GM18499 (cell line): Measurements from ENCODE around the gene RNLS.

Source experiments
- ATAC-seq: cut with Tn5 transposase; IDR thresholded peaks from one replicate; pipeline ENCODE4 v1.9.1; 2021; ENCODE audit warnings: moderate number of reproducible peaks; ENCODE audit not compliant: insufficient read depth, unreplicated experiment

RNLS gene

GRCh38 chr10:88274286-88274685 lies 308.8 kb downstream of the RNLS start:
- ATAC-seq: no peak

- ATAC-seq: no peak
Measured at GRCh38 chr10:88273567-88273966, 309.6 kb downstream of the RNLS start.

DNA sequence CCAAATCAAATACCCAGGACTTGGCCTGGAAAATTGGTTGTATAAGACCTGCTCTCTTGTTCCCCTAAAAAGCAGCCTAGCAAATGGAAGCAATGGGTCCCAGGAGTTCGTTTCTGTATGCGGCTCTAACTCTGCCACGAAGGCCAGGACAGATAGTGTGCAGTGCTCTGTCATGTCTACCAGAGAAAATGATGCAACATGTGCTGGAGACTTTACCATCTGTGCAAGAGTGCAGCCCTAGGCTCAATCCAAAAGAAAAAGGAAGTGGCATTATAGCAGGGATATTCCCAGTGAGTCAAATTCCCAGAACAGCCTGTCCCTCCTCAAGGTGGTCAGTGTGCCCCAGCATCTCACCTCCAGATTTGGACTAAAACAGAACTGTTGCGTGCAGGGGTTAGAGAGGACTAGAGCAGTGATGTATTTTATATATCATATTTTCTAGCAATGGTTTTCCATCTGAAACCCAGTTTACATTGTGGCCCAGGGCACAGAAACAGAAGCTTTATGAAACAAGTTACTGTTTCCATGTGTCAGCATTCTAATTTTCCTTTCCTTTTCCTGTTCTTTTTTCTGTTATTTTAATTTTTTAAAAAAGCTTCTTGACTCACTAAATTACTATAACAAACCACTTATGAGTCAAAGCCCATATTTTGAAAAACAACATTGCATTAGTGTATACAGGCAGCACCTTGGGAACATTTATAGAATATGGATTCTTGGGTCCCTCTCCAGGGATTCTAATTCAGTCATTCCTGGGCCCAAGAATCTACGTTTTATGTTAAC lies 311.2 kb downstream of the RNLS start:
- ATAC-seq: no peak

DNA sequence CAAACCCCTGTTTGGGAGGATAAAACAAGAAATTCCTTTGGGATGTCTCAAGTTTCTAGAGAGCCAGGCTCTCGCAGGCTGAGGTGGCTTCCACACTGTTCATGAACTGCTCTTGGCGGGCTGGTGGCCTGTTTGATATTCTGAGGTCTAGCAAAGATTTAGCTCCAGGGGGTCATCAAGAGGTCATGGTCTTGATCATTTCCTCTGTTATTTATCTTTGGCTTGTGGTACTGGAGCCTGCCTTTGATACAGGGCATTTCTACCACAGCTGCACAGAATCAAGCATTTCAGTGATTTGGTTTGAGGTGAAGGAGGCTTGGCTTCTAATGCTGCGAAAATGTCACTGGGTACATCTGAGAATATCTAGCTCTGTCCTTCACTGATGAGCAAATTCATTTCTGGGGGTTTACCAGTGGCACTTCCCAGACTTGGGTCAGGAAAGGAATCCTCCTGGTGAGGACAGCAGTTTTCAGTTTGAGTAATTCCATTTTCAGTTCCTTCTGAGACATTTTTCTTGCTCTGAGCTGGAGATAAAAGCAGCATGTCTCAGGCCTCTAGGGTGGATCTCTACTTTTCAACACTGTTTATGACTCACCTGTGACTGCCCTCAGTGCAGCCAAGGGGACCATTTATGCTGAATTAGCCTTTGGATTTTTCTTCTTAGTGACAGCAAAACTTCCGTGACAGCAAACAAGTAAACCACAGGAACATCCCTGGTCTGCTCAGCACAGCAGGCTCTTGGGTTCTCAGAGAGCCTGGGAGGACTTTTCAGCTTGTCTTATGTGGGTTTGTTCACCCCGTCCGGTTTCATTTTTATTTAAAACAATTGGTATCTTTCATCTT lies 312.0 kb downstream of the RNLS start:
- ATAC-seq: peak; percentile 76

- no peak for ATAC-seq
Measured at GRCh38 chr10:88270061-88270808, 312.9 kb downstream of the RNLS start.

- no peak for ATAC-seq
Measured at GRCh38 chr10:88262591-88263234, 320.4 kb downstream of the RNLS start.

DNA sequence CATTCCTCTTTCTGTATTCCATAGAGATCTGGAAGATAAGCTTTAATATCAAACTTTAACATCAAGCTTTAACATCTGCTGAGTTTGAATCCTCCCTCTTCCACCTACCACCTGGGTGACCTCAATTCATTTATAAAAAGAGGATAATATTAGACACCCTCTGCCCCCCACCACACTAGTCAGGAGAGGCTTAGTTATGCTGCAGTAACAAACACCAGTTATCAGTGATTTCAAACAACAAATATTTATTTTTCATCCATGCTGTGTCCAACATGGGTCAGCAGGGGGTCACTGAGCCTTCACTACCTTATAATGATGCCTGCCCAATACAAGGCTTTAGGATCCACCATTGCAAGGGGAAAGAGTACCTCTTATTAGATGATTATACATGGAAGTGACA lies 322.0 kb downstream of the RNLS start:
- no peak for ATAC-seq

DNA sequence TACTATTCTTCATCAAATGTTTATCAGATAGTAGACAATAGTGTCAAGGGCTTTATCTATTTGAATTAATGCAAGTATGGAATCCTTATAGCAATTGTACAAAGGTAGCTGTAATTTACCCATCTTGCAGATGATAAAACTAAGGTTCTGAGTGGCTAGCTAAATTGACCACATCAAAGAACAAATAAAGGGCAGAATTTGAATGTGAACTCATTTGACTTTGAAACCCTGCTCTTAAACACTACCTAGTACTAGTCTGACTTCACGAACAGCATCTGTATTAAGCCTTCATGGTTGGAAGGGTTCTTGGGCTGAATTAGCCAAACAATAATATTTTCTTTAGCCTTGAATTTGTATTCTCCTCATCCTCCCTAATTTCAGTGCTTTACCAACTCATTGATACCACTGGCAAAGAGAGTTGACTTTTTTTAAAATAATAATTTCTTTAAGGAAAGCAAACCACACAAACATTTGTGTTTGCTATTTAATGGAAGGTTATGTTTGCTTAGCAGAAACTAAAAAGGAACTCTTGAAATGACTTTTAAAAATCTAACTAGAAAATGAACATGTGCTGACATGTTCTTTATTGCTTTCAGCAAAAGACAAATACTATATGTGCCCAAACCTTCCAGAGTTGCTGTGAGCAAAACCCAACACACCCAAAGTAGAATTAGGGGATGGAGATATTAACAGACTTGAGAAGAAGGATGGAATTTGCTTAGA lies 322.6 kb downstream of the RNLS start:
- no peak for ATAC-seq

- ATAC-seq: no peak
Measured at GRCh38 chr10:88259381-88259780, 323.7 kb downstream of the RNLS start.

DNA sequence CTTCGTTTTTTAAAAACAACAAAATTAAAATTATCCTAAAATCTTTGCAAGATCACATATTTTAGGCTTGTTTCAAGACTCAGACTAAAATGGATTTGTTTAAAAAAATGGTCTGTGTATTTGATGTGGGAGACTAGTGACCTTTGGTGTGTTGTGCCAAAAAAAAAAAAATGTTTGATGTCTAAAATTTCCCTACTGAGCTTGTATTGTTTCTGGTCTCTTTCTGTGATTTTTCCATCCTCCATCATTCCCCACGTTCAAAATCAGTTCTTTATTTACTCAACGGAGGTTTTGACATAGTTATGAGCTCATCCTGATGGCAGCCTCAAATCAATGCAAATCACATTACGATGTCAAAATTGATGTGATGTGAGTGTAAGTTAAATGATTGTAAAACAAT lies 326.2 kb downstream of the RNLS start:
- no peak for ATAC-seq

DNA sequence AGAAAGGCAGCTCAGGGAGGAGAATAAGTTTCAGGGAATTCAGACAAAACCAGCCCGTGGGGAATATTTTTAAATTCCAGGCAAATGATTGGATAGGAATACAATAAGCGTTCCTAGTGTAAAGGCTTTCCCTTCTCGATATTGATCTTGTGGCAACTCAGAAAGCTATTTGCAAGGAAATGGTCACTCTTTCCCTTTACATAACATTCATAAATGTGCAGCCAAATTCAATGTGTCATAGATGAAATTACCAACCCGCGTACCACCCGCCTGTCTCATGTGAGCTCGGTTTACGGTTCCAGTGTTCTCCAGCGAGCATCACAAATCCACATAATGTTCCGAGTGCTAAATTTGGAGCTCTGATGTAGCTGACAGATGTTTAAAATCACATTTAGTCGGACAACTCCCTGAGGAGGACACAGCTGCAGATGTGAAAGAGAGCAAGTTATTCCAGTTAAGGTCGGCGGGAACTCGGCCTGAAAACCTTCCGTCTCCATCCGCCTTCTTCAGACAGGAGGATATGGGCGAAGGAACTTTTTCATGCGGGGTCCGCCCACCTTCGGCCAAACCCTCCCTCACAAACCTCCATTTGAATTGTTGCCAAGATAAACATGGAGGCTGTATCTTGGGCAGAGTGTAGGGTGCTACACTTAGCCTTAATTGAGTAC lies 327.0 kb downstream of the RNLS start:
- ATAC-seq: no peak

DNA sequence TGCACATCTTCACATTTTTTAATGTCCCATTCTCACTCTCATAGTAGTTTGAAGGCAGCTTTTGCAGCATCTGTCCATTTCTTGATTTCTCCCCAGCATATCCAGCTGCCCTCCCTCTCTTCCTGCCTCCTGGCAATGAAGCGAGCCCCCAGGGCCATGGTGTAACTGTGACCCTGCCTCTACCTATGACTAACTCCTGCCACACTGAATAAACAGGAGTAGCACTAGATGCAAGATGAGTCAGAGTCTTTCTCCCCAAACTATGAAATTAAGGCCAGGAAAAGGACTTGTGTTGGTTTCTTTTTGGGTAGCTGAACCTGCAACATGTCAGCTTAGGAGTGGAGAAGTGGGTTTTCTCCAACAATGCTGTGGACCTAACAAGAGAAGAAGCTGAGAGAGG lies 329.0 kb downstream of the RNLS start:
- ATAC-seq: no peak

- no peak for ATAC-seq
Measured at GRCh38 chr10:88253622-88254021, 329.5 kb downstream of the RNLS start.

DNA sequence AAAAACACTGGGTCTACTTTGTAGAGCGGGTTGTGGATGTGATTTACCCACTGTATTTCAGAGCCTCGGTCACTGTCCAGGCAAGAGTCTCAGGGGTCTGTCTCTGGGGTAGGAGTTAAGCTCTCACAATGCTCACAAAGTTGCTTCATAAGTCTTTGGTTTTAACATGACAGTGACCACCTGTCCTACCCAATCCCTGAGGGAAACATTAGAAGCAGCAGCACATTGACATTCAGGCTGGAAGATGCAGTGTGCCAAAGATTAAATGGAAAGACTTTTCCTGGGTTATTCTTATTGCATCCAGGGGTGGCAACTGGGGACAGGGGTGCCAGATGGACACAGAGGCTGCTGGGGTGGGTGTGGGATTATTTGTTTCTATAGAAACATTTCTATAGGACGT lies 330.0 kb downstream of the RNLS start:
- no peak for ATAC-seq

GRCh38 chr10:88249450-88249849 lies 333.7 kb downstream of the RNLS start:
- ATAC-seq: no peak

DNA sequence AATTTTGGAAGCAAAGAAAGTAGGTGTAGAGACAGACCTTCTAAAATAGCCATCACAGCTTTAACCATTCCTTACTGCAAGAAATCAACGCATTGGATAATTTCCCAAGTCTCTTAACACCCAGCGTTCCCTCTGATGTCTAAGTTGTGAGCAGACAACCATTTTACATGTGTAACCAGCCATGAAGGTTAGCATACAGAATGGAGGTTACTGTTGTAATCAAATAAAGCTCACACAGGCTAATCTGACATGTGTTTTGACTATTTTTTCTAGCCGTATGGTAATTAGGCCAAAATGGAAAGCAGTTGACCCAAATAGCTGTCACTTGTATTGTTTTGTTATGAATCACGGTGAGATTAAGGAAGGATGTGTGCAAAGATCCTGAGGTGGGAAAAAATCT lies 336.4 kb downstream of the RNLS start:
- ATAC-seq: no peak

- no peak for ATAC-seq
Measured at GRCh38 chr10:88245974-88246511, 337.1 kb downstream of the RNLS start.

GRCh38 chr10:88244781-88245625 lies 338.1 kb downstream of the RNLS start:
- no peak for ATAC-seq
